GM18508 (cell line): ENCODE results near the gene CPM.
"Not testable (repeated sequence)": the region's sequence is repeated elsewhere in the genome, so short reads cannot be mapped to it uniquely, and the experiment has no call there.

Source experiments
- ATAC-seq: cut with Tn5 transposase; IDR thresholded peaks from one replicate; pipeline ENCODE4 v1.9.1; 2021; ENCODE audit warnings: moderate number of reproducible peaks; ENCODE audit not compliant: insufficient read depth, unreplicated experiment

Gene CPM

GRCh38 chr12:68855771-68856170 is 77.2 kb downstream of the CPM start:
- ATAC-seq: no peak

- ATAC-seq: no peak
These were observed 77.9 kb downstream of the CPM start for GRCh38 chr12:68855111-68855510.

- ATAC-seq: no peak
These were observed 78.4 kb downstream of the CPM start for GRCh38 chr12:68854554-68854953.

GRCh38 chr12:68854078-68854468 is 78.9 kb downstream of the CPM start:
- ATAC-seq: no peak

- no peak for ATAC-seq
These were observed 79.4 kb downstream of the CPM start for GRCh38 chr12:68853396-68854077.

- no peak for ATAC-seq
These were observed 81.2 kb downstream of the CPM start for GRCh38 chr12:68851592-68852306.

GRCh38 chr12:68850390-68850789 is 82.6 kb downstream of the CPM start:
- ATAC-seq: no peak

GRCh38 chr12:68846811-68847210 is 86.2 kb downstream of the CPM start:
- no peak for ATAC-seq

- no peak for ATAC-seq
These were observed 87.9 kb downstream of the CPM start for GRCh38 chr12:68844788-68845695.

GRCh38 chr12:68844318-68844745 is 88.6 kb downstream of the CPM start:
- ATAC-seq: no peak

GRCh38 chr12:68842784-68843567 is 90.0 kb downstream of the CPM start:
- no peak for ATAC-seq

- ATAC-seq: no peak
These were observed 90.8 kb downstream of the CPM start for GRCh38 chr12:68842123-68842522.

GRCh38 chr12:68841717-68842116 is 91.3 kb downstream of the CPM start:
- no peak for ATAC-seq

- ATAC-seq: not testable (repeated sequence)
These were observed 91.8 kb downstream of the CPM start for GRCh38 chr12:68841175-68841574.

GRCh38 chr12:68839183-68840147 is 93.5 kb downstream of the CPM start:
- no peak for ATAC-seq

- no peak for ATAC-seq
These were observed 94.7 kb downstream of the CPM start for GRCh38 chr12:68838046-68838886.

- ATAC-seq: no peak
These were observed 95.8 kb downstream of the CPM start for GRCh38 chr12:68837215-68837614.

- no peak for ATAC-seq
These were observed 97.5 kb downstream of the CPM start for GRCh38 chr12:68835333-68835908.
